ENCODE data around the gene MRPS15. TPM values are rescaled to one million over a fixed set of nuclear protein-coding genes. Genes with fewer than 3 reads are reported as not detected.

MRPS15 gene
- total and polyA plus RNA-seq, 2 of the 13 experiments (the other 11 are each of a cell fraction or from before 2014, with no cell fraction given) = 59.0 to 113 TPM

- TF ChIP-seq RNF219 (CRISPR knock-in tag; IDR thresholded peaks at IDR 0.05) = no peak
- peak; percentile 87; the same call in 1 of the 2 replicates for TF ChIP-seq EEA1 (CRISPR knock-in tag; IDR thresholded peaks at IDR 0.05; ENCODE audit: borderline replicate concordance)
- no peak for TF ChIP-seq SNRNP70 (IDR thresholded peaks at IDR 0.05; ENCODE audit: low read depth, low read length)
- 0 out of 2 replicates have a peak, but pooled peaks have one; percentile 70 for TF ChIP-seq TARDBP (CRISPR knock-in tag; IDR thresholded peaks at IDR 0.05)
- TF ChIP-seq AGO1 (IDR thresholded peaks at IDR 0.05; ENCODE audit: low read depth, low read length, poor library complexity, severe bottlenecking) = peak; percentile 79
- TF ChIP-seq ZNF75D (CRISPR knock-in tag; IDR thresholded peaks at IDR 0.05; ENCODE audit: borderline replicate concordance) = no peak
- TF ChIP-seq ARID2 (CRISPR knock-in tag; IDR thresholded peaks at IDR 0.05; ENCODE audit: borderline replicate concordance) = peak; percentile 79
- no peak for TF ChIP-seq ZNF367 (CRISPR knock-in tag; IDR thresholded peaks at IDR 0.05; ENCODE audit: borderline replicate concordance)
- 0 out of 2 replicates have a peak, but pooled peaks have one; percentile 53 for TF ChIP-seq ZNF841 (CRISPR knock-in tag; IDR thresholded peaks at IDR 0.05; ENCODE audit: borderline replicate concordance)
- no peak for TF ChIP-seq ZNF34 (CRISPR knock-in tag; IDR thresholded peaks at IDR 0.05; ENCODE audit: borderline replicate concordance)
- 0 out of 2 replicates have a peak, but pooled peaks have one; percentile 30 for TF ChIP-seq ZNF318 (CRISPR knock-in tag; IDR thresholded peaks at IDR 0.05)
- no peak for TF ChIP-seq FOXO4 (CRISPR knock-in tag; conservative IDR thresholded peaks at IDR 0.05)
Observed at GRCh38 chr1:36463803-36464604, at the start of gene MRPS15 (continued).

All from HepG2 (cell line).